ENCODE data around the gene PCSK4.
A peak's percentile ranks its signal among the peaks of the same experiment; 100 is the strongest.
"Not testable (repeated sequence)": the region's sequence is repeated elsewhere in the genome, so short reads cannot be mapped to it uniquely, and the experiment has no call there.

The PCSK4 gene

DNA sequence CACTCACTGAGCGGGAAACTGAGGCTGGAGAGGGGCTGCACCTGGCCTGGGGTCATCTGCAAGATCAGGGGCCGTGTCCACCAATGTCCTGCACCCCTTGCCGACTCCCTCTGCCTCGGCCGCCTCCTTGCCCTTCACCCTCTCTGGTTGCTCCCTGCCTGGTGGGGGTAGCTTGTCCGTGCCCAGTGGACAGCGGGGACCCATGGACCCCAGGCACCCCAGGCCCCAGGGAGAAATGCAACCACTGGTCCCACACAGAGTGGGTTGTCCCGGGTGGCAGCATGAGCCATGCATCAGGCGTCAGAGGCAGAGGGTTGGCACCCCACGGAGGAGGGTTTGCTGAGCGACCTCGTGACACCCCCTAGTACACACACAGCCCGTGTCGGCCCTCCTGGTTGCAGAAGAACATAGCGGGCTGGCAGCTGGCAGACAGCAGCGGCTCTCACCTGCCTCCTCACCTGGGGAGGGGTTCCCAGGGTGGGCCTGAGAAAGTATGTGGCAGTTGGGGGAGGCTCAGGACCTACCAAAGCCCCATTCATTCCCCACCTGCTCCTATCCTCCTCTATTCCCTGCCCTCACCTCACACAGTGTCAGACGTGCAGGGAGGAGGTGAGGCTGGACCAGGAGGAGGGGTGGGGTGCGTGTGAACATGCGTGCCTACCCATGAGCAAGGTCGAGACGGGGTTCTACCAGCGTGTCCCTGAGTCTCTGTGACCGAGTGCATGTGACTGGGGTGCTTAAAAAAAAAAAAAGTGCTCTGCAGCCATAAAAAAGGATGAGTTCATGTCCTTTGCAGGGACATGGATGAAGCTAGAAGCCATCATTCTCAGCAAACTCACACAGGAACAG is 14.0 kb upstream of the PCSK4 start:
- no peak for DNase-seq

DNA sequence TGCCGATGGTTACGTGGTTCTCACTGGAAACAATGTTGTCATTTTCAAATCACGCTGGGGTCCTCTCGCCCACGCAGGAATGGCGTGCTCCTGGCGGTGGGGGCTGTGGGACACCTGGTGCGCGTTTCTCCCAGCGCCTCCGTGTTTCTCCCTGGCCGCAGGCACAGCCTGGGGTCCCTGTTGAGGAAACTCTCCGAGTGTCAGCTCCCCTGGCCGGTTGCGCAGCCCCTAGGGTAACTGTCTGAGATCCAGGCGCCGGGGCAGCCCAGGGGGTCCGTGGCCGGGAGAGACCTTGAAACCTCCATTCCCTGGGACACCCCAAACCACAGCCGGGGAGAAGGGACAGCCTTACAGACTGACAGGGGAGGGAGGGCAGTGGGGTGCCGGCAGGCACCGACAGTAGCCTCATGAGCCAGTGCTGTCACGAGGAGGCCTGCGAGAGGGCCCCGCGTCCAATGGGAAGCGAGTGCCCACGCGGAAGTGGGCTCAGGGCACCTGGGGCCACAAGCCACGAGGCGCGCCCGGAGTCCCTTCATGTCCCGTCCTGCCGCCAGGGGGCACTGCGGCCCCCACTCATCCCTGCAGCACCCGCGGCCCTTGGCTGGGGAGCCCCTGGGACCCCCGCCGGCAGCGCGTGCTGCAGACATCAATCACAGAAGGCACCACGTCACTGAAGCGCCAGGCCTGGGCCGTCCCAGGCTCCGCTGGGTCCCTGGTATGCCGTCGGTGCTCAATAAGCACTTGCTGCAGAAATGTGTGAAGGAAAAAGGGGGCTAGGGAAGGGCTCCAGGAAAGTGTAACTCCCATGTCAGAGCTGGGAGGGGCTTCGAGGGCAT is 13.2 kb upstream of the PCSK4 start:
- peak in 1 of 2 experiments; percentile 40 for DNase-seq

DNA sequence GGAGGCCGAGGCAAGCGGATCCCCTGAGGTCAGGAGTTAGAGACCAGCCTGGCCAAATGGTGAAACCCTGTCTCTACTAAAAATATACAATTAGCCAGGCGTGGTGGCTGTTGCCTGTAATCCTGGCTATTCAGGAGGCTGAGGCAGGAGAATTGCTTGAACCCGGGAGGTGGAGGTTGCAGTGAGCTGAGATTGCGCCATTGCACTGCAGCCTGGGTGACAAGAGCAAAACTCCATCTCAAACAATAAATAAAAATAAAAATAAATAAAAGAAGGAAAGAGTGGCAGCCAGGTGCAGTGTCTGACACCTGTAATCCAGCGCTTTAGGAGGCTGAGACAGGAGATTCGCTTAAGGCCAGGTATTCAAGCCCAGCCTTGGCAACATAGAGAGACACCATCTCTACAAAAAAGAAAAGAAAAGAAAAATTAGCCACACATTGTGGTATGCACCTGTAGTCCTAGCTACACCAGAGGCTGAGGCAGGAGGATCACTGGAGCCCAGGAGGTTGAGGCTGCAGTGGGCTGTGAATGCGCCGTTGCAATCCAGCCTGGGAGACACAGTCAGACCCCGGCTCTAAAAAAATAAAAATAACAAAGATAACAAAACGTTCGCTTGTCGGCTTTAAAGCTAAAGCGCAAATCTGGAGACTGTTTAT is 12.4 kb upstream of the PCSK4 start:
- DNase-seq = no peak

DNA sequence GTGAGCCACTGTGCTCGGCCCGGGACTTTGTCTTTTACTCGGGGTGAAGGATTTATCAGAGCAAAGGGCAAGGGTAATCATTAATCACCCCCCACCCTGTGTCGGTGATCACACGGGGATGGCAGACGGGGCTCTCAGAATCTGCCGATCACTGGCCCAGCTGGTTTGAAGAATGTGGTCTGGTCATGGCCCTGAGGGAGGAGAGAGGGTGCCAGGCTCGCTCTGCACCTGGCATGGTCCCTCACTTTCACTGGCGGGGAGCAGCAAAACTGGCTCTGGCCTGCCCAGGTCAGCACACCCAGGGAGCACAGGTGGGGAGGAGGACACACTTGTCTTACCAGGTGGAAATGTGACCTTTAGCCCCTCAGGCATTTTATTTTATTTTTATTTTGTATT is 11.0 kb upstream of the PCSK4 start:
- DNase-seq = no peak

DNA sequence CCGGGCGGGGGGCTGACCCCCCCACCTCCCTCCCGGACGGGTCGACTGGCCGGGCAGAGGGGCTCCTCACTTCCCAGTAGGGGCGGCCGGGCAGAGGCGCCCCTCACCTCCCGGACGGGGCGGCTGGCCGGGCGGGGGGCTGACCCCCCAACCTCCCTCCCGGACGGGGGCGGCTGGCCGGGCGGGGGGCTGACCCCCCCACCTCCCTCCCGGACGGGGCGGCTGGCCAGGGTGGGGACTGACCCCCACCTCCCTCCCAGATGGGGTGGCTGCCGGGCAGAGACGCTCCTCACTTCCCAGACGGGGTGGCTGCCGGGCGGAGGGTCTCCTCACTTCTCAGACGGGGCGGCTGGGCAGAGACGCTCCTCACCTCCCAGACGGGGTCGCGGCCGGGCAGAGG is 9.1 kb upstream of the PCSK4 start:
- not testable (repeated sequence) for DNase-seq

DNA sequence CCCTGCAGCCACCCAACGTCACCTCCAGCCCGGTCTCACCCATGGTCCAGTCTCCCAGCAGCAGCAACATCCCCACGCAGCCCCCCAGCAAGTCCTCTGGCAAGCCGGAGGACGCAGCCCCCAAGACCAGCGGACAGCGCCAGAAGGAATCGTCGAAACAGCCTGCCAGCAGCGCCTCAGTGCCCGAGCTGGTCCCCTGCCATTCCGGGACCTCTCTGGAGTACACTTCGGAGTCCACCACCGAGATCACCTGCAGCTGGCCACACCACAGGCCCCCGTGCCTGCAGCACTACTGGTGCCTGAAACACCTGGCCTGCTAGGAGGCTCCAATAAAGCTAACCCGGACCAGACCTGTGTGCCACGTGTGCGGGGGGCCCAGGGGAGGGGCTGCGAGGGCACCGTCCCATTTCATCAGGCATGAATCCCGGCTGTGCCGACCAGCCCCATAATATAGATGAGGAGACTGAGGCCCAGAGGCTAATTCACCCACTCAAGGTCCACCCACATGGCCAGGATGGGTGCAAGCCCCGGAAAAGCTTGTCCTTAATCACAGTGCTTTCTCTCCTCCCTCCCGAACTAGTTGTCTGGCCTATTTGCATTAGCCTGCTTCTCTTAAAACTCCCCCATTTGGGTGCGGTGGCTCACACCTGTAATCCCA is 7.6 kb upstream of the PCSK4 start:
- DNase-seq = no peak

DNA sequence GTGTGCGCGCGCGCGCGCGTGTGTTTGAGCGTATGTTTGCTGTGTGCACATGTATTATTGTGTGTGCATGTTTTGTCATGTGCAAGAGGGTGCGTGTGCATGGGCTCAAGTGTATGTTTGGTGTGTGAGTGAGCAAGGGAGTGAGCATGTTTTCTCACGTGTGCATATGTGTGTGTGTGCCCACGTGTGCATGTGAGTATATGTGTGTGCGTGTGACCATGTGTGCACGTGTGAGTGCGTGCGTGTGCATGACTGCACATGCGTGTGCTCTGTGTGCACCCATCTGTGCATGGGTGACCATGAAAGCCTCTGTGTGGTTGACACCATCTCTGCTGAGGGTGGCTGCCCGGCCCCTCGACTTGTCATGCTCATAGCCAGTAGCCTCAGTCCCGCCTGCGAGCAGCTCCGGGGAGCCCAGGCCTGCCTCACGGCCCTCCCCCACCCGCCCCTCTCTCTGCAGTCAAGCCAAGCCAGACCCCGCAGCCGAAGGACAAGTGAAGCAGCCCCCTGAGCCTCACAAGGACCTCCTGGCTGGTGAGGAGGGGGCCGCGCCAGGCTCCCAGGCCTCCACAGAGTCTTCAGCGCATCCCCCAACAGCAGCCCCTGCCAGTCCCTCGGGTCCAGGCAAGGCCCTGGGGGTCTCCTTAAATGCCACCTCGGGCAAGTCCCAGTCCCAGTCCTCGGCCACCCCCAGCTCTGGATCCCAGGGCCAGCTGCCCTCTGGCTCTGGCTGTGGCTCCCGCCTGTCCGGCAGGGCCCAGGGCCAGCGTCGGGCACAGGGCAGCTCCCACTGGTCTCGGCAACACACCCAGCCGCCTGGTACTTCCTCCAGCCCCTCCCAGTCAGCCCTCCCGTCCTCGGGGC is 6.8 kb upstream of the PCSK4 start:
- DNase-seq = no peak

DNA sequence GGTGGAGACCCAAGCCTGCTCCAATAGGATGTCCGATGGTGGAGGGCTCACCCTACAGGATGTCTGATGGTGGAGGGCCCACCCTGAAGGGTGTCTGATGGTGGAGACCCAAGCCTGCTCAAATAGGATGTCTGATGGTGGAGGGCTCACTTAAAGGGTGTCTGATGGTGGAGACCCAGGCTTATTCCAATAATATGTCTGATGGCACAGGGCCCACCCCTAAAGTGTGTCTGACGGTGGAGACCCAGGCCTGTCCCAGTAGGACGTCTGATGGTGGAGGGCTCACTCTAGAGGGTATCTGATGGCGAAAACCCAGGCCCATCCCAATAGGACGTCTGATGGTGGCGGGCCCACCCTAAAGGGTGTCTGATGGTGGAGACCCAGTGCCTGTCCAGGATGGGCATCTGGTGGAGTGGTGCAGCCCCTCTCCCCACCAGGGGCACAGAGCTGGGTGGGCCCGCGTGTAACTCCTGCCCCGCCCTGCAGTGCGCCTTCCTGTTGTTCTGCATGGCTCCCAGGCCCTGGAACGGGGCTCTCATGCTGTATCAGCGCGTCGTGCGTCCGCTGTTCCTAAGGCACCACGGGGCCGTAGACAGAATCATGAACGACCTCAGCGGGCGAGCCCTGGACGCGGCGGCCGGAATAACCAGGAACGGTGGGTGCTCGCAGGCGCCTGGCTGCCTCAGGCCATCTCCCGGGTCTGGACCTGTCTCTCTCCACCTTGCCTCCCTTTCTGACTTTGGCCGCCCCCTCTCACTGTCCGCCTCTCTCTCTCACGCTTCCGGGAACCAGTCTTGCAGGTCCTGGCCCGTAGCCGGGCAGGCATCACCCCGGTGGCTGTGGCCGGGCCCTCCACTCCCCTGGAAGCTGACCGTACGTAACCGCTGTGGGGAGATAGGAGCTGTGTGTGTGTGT is 5.9 kb upstream of the PCSK4 start:
- no peak for DNase-seq

DNA sequence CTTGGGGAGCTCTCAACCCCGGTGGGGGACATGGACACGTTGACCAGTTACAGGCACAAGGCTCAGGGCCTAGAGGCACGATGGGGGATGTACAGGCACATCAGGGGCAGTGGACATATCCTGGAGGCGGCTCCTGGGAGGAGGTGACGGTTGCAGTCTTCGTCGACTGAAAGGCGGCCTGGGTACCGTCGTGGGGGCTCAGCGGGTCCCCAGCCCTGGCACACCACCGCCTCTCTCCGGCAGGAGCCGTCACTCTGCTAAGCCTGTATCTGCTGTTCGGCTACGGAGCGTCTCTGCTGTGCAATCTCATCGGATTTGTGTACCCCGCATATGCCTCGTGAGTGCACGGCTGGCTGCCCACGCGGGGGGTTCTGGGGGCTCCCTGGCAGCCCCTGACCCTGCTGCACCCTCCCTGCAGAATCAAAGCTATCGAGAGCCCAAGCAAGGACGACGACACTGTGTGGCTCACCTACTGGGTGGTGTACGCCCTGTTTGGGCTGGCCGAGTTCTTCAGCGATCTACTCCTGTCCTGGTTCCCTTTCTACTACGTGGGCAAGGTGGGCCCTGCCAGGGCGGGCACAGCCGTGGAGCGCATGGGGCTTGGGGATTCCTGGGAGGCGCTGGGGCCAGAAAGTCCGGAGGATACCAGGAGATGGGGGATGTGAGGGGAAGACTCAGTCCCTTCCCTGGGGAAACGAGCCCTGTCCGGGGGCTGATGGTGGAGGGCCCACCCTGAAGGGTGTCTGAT is 5.1 kb upstream of the PCSK4 start:
- no peak for DNase-seq

DNA sequence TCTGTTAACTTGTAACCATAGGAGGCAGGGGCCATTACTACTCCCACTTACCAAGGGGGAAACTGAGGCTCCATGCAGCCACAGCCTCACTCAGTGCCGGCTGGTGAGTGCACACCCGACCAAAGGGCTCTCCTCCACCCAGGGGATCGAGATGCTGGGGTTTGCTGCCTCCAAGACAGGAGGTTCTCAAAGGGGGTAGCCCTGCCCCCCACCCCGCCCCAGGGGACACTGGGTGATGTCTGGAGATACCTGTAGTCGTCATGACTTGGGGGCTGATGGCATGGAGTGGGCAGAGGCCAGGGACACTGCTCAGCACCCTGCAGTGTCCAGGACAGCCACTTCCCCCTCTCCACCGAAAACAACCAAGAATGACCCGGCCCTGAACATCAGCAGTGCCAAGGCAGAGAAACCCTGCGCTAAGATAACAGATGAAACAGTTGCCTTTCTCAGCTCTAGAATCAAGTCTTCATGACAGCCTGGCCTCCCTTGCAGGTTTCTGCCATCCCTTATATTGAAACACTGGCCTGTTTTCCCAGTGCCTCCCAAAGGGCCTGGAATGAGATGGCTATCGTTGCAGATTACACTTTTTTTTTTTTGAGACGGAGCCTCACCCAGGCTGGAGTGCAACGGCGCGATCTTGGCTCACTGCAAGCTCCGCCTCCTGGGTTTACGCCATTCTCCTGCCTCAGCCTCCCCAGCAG is 4.1 kb upstream of the PCSK4 start:
- no peak for DNase-seq

DNA sequence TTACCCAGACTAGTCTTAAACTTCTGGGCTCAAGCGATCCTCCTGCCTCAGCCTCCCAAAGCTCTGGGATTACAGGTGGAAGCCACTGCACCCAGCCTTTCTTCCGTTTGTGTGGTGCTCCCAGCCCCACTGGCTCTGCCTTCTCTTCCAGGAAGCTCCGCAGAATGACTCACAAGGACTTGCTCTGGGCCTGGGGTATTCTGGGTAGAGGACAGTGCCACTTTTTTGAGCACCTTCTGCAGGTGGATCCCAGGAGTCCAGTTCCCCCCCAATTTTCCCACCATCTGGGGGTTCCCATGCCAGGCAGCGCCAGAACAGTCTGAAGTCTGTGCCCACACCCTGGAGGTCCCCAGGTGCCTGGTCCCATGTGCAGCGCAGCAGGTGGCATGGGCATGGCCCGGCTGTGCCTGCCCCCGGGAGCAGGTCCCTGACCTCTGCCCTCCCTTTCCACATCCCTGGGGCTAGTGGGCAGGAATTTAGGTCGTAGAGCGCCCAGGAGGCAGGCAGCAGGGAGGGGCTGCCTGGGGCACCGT is 2.4 kb upstream of the PCSK4 start:
- DNase-seq = no peak

DNA sequence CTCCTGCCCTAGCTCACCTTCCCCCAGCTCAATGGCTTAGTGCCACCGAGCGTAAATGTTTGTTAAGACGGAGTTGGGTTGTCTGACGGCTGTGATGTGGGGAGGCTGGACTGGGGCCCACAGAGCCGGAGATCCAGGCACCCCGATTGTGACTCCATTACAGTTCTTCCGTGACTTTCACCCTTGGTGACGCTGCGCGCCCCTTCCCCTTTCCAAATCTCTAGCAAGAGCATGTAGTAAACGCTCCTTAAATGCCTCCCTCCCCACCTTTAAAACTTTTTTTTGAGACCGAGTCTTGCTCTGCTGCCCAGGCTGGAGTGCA is 1.7 kb upstream of the PCSK4 start:
- DNase-seq = no peak

DNA sequence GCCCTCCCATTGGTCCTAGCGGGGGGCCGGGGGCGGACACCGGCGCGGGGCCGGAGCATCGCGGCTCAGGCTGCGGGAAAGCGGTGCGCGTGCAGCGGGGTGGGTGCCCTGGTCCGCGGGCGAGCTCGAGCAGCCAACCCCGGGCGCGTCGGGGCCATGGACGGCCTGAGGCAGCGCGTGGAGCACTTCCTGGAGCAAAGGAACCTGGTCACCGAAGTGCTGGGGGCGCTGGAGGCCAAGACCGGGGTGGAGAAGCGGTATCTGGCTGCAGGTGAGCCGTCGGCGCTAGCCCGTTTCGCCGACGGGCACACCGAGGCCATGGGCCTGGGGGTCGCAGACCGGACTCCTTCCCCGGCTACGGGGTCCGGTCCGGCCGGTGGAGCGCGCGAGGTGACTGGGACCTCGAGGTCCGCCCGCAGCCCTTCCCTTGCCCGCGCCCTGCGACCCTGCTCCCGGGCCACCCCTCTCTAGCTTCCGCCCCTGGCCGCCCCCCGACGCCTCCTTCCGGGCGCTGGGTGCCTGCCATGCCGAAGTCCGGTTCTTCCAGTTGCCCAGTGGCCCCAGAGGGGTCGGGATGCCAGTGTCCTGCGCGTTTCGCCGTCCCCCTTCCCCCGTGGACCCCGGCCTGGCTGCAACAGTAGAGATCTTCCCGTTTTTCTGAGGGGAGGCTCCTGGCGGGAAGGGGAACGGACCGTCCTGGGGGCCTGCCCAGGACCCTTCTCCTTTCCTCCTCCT is 1.1 kb upstream of the PCSK4 start, which contains the start of gene REEP6:
TSS of gene REEP6 (plus strand) at position 68 of the 735 bp plus-strand sequence. CDS start at position 157, 89 bp downstream.
- DNase-seq = no peak

DNA sequence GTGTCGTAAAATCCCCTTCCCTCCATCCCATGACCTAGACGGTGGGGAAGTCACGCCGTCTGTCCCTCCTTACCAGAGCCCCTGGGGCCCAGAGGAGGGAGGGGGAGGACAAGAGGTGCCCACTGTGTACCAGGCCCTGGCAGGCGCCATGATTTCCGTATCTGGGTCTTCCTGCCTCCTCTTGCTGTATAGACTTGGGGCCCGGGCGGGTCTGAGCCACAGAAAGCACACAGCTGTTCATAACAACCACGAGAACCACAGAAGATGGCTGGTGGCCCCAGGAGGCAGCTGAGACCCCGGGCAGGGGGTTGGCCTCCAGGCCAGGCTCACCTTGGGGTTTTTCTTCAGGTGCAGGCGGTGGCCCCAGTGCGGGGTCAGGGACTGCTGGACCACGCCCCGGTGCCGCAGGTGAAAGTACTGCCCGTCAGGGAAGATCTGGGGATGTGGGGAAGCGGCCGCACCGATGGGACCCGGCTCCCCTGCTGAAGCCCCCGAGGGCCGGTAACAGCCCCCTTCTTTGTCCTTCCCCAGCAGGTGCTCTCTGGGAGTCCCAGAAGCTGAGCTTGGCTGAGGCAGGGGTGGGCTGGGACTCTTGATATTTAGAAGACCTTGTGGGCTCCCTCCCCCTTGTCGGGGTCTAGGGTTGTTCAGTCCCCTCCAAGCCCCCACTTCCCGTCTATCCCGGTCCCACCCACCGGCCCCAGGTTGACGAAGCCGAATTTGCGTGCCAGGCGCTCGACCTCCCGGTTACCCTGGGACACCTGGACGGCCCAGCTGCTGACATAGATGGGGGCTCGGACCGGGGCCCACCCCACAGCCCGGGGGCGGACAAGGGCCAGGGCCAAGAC is 463 bp downstream of the PCSK4 start:
- DNase-seq = no peak

DNA sequence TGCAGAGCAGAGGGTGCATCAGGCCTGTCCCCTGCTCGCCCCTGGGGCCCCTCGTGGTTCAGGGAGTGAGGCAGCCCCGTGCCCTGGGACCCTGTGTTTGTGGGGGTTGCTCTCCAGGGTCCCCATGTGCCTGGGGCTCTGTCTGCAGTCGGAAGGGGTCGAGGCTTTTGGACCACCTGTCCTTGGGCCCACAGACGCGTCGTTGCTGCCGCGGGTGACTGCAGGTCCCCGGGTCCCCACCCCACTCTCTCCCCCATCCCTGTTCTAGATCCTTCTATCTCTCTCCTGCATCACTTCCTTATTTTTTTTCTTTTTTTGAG is 1.9 kb downstream of the PCSK4 start:
- no peak for DNase-seq

DNA sequence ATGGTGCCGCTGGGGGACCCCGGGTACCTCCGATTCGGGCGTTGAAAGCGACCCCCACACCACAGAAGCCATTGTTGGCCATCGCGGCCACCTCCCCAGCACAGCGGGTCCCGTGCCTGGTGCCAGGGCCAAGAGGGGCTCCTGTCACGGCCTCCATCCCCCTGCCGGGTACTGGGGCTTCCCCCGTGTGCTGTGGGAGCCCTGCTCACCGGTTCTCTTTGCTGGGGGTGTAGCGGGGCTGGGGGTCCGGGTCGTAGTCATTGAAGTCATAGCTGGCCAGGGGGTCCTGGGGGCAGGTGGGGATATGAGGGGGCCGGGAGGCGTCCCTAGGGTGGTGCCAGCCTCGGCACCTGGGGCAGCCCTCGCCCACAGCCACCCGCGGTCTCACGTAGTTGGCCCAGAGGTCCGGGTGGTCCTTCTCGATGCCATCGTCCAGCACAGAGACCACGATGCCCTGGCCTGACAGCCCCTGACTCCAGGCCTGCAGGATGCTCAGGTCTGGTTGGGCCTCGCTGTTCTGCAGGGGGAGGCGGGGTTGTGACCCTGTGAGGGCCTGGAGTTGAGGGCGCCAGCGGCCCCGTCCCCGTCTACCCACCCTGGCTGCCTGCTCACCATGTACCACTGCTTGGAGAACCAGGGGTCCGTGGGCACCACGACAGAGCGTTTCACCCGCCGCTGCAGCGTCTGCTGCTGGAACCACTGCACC is 2.4 kb downstream of the PCSK4 start:
- no peak for DNase-seq

All from NCI-H524 (cell line).